HG02840 (cell line): Measurements from ENCODE around the gene CHSY1.

ENCODE experiments used
- ATAC-seq: cut with Tn5 transposase; IDR thresholded peaks from one replicate; pipeline ENCODE4 v1.9.1; 2021; ENCODE audit warnings: mild to moderate bottlenecking, moderate library complexity, moderate number of reproducible peaks; ENCODE audit not compliant: unreplicated experiment, low FRiP score

CHSY1 gene

GRCh38 chr15:101213570-101213969 is 38.3 kb downstream of the CHSY1 start:
- no peak for ATAC-seq

DNA sequence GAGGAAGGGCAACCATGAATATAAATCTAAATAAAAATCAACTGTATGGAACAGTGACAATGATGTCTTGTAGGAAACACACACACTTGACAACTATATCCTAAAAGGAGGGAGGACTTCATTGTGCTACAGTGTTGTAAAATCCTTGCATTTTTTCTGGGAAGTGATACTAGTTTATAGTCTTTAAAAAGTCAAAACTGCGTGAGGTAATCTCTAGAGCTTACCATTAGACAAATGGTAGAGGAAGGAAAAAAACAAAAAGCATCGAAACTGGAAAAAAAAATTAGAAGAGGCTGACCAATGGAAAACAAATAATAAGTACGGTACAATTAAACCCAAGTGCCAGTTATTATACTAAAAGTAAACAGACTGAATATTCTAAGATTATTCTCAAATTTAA is 38.7 kb downstream of the CHSY1 start:
- no peak for ATAC-seq

DNA sequence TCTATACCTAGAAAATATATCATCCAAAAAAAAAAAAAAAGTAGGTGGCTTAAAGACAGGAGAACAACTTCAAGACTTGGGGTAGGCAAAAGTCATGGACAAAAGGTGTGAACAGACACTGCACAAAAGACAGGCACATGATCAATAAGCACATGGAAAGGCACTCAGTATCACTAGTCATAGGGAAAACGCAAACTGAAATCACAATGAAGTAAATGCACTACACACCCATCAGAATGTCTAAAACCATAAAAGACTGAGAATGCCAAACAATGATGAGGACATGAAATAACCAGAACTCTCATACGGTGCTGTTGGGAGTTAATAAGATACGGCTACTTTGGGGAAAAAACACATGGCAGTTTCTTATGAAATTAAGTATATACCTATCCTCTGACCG is 40.0 kb downstream of the CHSY1 start:
- ATAC-seq: no peak

- no peak for ATAC-seq
Observed at GRCh38 chr15:101210466-101210865, 41.4 kb downstream of the CHSY1 start.

GRCh38 chr15:101210058-101210457 is 41.8 kb downstream of the CHSY1 start:
- ATAC-seq: no peak

DNA sequence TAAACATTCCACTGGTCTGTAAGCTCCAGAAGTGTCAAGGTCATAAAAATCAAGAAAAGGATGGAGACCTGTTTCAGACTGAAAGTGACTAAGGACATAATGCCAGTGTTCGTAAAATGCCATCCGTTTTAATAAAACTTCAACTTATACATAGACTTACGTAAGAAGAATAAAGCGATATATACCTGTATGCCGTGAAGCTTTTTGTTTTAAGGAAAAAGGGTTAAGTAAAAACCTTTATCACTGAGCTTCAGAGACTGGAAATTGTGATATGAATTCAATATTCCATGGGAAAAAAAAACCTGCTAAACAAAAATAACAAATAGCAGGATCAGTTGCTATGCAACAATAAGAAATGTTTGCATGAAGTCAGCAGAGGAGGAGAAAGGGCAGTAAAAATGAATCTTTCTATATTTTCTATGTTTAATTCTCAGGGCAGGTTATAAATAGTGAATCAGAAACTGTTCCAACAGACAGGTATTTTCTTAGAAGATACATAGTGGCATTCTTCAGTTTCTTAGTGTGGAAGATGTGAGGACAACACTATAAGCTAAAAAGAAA is 42.5 kb downstream of the CHSY1 start:
- ATAC-seq: no peak

DNA sequence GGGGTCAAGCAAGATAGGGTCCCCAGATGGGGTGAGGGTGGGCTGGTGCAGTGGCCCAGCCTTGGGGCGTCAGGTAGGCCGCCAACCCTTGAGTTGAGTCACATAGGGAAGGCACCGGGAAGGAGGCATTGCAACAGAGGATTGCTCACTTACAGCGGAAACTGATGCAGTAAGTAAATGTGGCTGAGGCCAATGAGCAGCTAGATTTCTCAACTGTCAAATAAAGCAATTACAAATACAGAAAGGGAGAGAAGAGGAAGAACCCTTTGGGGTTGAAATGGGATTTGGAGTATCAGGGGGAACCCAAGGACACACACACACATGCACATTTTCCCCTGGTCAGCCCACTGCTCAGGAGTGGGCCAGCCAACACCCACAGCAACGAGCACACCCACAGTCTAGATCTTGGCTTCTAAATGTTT is 44.0 kb downstream of the CHSY1 start:
- ATAC-seq: no peak

DNA sequence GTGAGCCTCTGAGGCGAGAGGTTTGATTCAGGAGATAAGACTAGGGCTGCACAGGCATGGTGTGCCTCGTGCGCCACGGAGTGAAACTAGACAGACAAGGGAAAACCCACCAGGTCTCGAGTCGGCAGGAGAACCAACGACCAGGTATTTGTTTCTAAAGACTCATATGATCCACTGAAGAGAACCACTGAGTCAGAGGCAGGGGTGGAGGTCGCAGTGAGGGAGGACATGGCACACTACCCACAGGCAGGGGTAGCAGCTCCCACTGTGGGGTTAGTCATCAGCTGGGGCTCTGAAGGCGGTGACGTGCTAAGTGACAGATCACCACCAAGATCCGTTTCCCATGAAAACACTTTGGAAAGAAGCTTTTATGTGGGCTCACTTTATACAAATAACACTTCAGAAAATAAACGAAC is 45.7 kb downstream of the CHSY1 start:
- ATAC-seq: no peak

GRCh38 chr15:101204739-101205535 is 46.9 kb downstream of the CHSY1 start:
- no peak for ATAC-seq

GRCh38 chr15:101203607-101204189 is 48.1 kb downstream of the CHSY1 start:
- no peak for ATAC-seq

DNA sequence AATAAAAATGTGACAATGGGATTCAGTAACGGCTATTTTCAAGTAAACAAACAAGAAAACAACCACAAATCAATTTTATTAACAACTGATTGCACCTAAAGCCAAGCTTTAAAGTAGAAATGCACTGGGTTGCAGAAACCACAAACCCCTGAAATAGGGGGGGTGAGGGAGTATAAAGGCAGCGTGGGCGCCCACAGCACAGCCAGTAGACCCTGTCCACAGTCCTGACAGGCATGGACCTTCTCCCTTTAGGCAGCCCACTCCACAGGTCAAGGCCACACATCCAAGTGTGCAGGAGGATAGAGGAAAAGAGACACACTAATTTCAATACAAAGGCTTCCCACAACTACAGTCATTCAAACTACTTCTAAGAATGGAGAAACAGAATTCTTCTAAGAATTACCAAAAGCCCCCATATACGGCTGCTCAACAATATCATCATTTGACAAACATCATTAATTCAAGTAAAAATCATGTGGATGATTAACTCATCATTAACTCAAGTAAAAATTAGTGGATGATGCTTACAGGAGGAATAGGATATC is 48.7 kb downstream of the CHSY1 start:
- ATAC-seq: no peak

- ATAC-seq: no peak
Observed at GRCh38 chr15:101201411-101202174, 50.3 kb downstream of the CHSY1 start.

DNA sequence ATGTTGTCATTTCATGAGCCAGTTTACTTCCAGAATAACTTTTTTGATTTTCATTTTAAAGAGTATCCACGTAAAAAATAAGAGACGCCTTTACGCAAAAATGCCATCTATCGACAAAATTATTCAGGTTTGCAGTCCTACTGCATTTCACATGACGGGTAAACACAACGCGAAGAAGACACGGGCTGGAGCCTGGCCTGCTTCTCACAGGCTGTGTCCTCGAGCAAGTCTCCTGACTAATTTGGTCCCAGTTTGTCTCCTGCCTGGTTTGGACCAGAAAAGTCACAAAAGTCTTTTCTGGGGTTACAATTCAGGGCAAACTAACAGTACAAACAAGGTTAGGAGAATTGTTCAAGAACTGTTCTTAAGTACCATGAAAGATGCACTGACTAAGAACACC is 51.7 kb downstream of the CHSY1 start:
- ATAC-seq: no peak

- no peak for ATAC-seq
Observed at GRCh38 chr15:101198800-101199199, 53.0 kb downstream of the CHSY1 start.

DNA sequence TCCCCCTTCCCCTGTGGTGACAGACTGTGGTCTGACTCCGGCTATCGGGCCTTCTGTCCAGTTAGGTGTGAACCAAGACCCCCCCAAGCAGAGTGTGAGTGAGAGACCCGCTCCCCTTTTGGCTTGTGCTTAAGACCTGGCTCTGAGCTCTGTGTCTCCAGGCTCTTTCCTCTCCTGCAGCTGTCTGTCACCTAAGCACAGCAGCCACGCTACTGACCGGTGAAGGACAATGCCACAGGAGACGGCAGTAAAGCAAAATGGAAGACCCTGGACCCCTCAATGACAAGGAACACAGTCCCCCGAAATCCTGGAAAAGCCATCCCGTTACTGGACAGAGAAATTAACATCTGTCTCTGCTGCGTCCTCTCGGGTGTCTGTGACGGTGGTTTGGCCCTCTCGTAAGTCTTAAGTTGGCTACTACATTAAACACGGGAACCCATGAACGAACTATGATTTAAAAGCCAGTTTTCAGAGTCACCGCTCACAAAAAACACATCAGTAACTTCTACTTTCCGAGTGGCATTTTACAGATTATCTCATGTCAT is 53.7 kb downstream of the CHSY1 start:
- no peak for ATAC-seq

DNA sequence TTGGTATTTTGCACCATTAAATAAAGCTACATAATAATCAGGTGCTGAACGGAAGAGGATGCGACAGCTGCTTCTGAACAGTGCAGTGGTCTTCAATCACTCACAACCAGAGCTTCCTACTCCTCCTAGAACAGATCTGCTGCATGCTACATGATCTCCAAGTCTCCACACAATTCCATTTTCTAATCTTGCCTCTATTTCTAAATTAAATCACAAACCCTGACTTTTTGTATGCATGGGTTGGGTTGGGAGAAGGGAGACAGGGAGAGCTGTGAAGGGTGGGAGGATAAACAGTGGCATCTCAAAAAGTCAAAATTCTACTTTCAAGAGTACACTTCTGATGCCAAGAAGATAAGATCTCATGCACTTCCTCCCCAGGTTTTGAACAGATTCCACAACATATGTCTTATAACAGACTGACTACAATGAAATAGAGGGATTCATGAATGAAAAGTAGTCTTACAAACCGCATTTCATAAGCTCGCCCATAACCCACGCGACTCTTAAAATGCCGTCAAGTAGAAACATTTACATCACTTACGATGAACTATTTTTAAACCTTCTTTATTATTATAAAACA is 57.2 kb downstream of the CHSY1 start:
- ATAC-seq: no peak

DNA sequence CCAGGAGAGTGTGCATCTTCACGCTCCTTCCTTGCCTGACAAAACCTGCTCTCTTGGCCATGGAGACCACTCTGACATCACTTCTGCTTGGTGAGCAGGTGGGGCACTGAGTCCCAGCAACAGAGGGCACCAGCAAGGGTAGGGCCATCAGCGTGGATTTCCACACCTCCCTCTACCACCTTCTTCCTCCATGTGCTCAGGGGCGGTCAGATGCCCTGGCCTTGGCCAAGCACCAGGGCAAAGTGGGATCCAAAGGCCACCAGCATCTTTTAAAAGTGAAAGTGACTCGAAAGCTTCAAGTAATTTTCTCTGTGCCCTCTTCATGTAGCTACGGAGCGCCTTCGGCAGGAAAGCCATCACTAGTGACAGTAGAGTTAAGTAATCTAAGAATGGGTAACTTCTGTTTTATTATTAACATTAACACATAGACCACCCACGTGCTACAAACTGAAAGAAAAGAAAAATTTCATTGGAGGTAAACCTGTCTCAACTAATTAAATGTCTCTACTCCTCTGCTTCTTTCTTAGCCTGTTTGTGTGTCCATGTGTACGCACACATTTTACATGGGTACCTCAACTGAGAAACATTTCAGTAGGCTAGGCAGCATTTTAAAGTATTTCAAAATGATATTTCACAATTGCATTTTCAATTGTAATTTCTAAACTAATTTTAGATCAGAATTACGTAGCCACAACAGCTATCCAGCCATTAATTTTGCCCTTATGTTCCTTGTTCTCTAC is 57.9 kb downstream of the CHSY1 start:
- no peak for ATAC-seq

- ATAC-seq: no peak
Observed at GRCh38 chr15:101193120-101193644, 58.7 kb downstream of the CHSY1 start.

- ATAC-seq: no peak
Observed at GRCh38 chr15:101192081-101192480, 59.8 kb downstream of the CHSY1 start.
